Measurements from ENCODE around the gene KRTAP5-6.
"Not testable (repeated sequence)": the region's sequence is repeated elsewhere in the genome, so short reads cannot be mapped to it uniquely, and the experiment has no call there.

KRTAP5-6 gene

GRCh38 chr11:1670457-1670856 lies 26.5 kb upstream of the KRTAP5-6 start:
- H3K9me3 ChIP-seq (ENCODE audit: control extremely low read depth in 1 of 5, control insufficient read depth in 4 of 5, insufficient read depth in 2 of 5, low read depth in 1 of 5, low read length in 4 of 5); POLR2A ChIA-PET; H3K27ac ChIP-seq (ENCODE audit: insufficient read depth in 1 of 2, low read depth in 1 of 2, low read length in 2 of 2, poor library complexity in 1 of 2, severe bottlenecking in 2 of 2); H3K36me3 ChIP-seq (ENCODE audit: control insufficient read depth in 4 of 4, insufficient read depth in 4 of 4, low read length in 3 of 4); H3K4me3 ChIP-seq (ENCODE audit: control insufficient read depth in 1 of 7, extremely low read depth in 1 of 7, insufficient read depth in 4 of 7, low read depth in 2 of 7, low read length in 6 of 7): not testable (repeated sequence)
- Histone ChIP-seq H3K27me3 (replicated peaks in 2 of 5; ENCODE audit: control insufficient read depth in 4 of 5, insufficient read depth in 5 of 5, low read length in 4 of 5) (peaks cover 0 to 55% (median 26%) of the 10 kb centered on the region in 5 experiments), H3K4me1 (ENCODE audit: control extremely low read depth in 1 of 4, control insufficient read depth in 4 of 4, insufficient read depth in 4 of 4, low read length in 3 of 4) (peaks cover 0 to 12% (median 4%) of the 10 kb centered on the region in 4 experiments)
- DNase-seq: peak in 1 of 3 donors; percentile 39
- WGBS (ENCODE audit: insufficient coverage): no CpG with 5 or more reads among the region's 1 CpG
- CTCF ChIA-PET: interaction anchor here (1.6 kb wide), 1 partner anchor 23 kb away, joined by 6 read pairs; no protein-coding TSS in a partner anchor

GRCh38 chr11:1670905-1671371 lies 26.1 kb upstream of the KRTAP5-6 start:
- H3K27ac ChIP-seq (ENCODE audit: insufficient read depth in 1 of 2, low read depth in 1 of 2, low read length in 2 of 2, poor library complexity in 1 of 2, severe bottlenecking in 2 of 2): no peak overlapping the region
- H3K36me3 ChIP-seq (ENCODE audit: control insufficient read depth in 4 of 4, insufficient read depth in 4 of 4, low read length in 3 of 4): no peaks in the 10 kb centered on the region
- no peak for DNase-seq
- POLR2A ChIA-PET: no interaction called here
- peaks cover 0 to 57% (median 27%) of the 10 kb centered on the region in 5 experiments for H3K27me3 ChIP-seq (replicated peaks in 2 of 5; ENCODE audit: control insufficient read depth in 4 of 5, insufficient read depth in 5 of 5, low read length in 4 of 5)
- H3K4me1 ChIP-seq (ENCODE audit: control extremely low read depth in 1 of 4, control insufficient read depth in 4 of 4, insufficient read depth in 4 of 4, low read length in 3 of 4): peaks cover 0 to 12% (median 4%) of the 10 kb centered on the region in 4 experiments
- no peaks in the 10 kb centered on the region for H3K9me3 ChIP-seq (ENCODE audit: control extremely low read depth in 1 of 5, control insufficient read depth in 4 of 5, insufficient read depth in 2 of 5, low read depth in 1 of 5, low read length in 4 of 5)
- no peak overlapping the region for H3K4me3 ChIP-seq (ENCODE audit: control insufficient read depth in 1 of 7, extremely low read depth in 1 of 7, insufficient read depth in 4 of 7, low read depth in 2 of 7, low read length in 6 of 7)
- CTCF ChIA-PET: interaction anchor here (1.0 kb wide), 1 partner anchor 19 kb away, joined by 3 read pairs; no protein-coding TSS in a partner anchor
- 92% methylated on average over 5 of the region's 11 CpGs for WGBS (ENCODE audit: insufficient coverage)

- no peak for DNase-seq
- peaks cover 0 to 12% (median 4%) of the 10 kb centered on the region in 4 experiments for H3K4me1 ChIP-seq (ENCODE audit: control extremely low read depth in 1 of 4, control insufficient read depth in 4 of 4, insufficient read depth in 4 of 4, low read length in 3 of 4)
- POLR2A ChIA-PET: no interaction called here
- peaks cover 0 to 59% (median 27%) of the 10 kb centered on the region in 5 experiments for H3K27me3 ChIP-seq (replicated peaks in 2 of 5; ENCODE audit: control insufficient read depth in 4 of 5, insufficient read depth in 5 of 5, low read length in 4 of 5)
- H3K27ac ChIP-seq (ENCODE audit: insufficient read depth in 1 of 2, low read depth in 1 of 2, low read length in 2 of 2, poor library complexity in 1 of 2, severe bottlenecking in 2 of 2): no peak overlapping the region
- CTCF ChIA-PET: interaction anchor here (1.0 kb wide), 1 partner anchor 20 kb away, joined by 3 read pairs; no protein-coding TSS in a partner anchor
- H3K9me3 ChIP-seq (ENCODE audit: control extremely low read depth in 1 of 5, control insufficient read depth in 4 of 5, insufficient read depth in 2 of 5, low read depth in 1 of 5, low read length in 4 of 5): no peaks in the 10 kb centered on the region
- no peak overlapping the region for H3K4me3 ChIP-seq (ENCODE audit: control insufficient read depth in 1 of 7, extremely low read depth in 1 of 7, insufficient read depth in 4 of 7, low read depth in 2 of 7, low read length in 6 of 7)
- 75% methylated on average over 11 of the region's 11 CpGs for WGBS (ENCODE audit: insufficient coverage)
- no peaks in the 10 kb centered on the region for H3K36me3 ChIP-seq (ENCODE audit: control insufficient read depth in 4 of 4, insufficient read depth in 4 of 4, low read length in 3 of 4)
Measured at GRCh38 chr11:1671658-1672057, 25.3 kb upstream of the KRTAP5-6 start.

- CTCF ChIA-PET: interaction anchor here (1.0 to 1.3 kb wide), 3 partner anchors 19 to 23 kb away, joined by 3 to 4 read pairs (median 3); no protein-coding TSS in a partner anchor
- peaks cover 0 to 57% (median 27%) of the 10 kb centered on the region in 5 experiments for H3K27me3 ChIP-seq (replicated peaks in 2 of 5; ENCODE audit: control insufficient read depth in 4 of 5, insufficient read depth in 5 of 5, low read length in 4 of 5)
- H3K4me1 ChIP-seq (ENCODE audit: control extremely low read depth in 1 of 4, control insufficient read depth in 4 of 4, insufficient read depth in 4 of 4, low read length in 3 of 4): peaks cover 0 to 12% (median 4%) of the 10 kb centered on the region in 4 experiments
- POLR2A ChIA-PET: no interaction called here
- no peak for DNase-seq
- H3K9me3 ChIP-seq (ENCODE audit: control extremely low read depth in 1 of 5, control insufficient read depth in 4 of 5, insufficient read depth in 2 of 5, low read depth in 1 of 5, low read length in 4 of 5): no peaks in the 10 kb centered on the region
- no peak overlapping the region for H3K27ac ChIP-seq (ENCODE audit: insufficient read depth in 1 of 2, low read depth in 1 of 2, low read length in 2 of 2, poor library complexity in 1 of 2, severe bottlenecking in 2 of 2)
- no peaks in the 10 kb centered on the region for H3K36me3 ChIP-seq (ENCODE audit: control insufficient read depth in 4 of 4, insufficient read depth in 4 of 4, low read length in 3 of 4)
- 90% methylated on average over 14 of the region's 15 CpGs for WGBS (ENCODE audit: insufficient coverage)
- no peak overlapping the region for H3K4me3 ChIP-seq (ENCODE audit: control insufficient read depth in 1 of 7, extremely low read depth in 1 of 7, insufficient read depth in 4 of 7, low read depth in 2 of 7, low read length in 6 of 7)
Measured at GRCh38 chr11:1672613-1673350, 24.2 kb upstream of the KRTAP5-6 start.

GRCh38 chr11:1673446-1674172 lies 23.4 kb upstream of the KRTAP5-6 start:
- ChIA-PET CTCF (interaction anchor here (1.0 to 1.3 kb wide), 3 partner anchors 19 to 24 kb away, joined by 3 to 4 read pairs (median 3); no protein-coding TSS in a partner anchor), POLR2A (interaction anchor here (0.5 kb wide), 1 partner anchor 889 kb away, joined by 3 read pairs; no protein-coding TSS in a partner anchor)
- Histone ChIP-seq H3K9me3 (ENCODE audit: control extremely low read depth in 1 of 5, control insufficient read depth in 4 of 5, insufficient read depth in 2 of 5, low read depth in 1 of 5, low read length in 4 of 5) (no peaks in the 10 kb centered on the region), H3K4me1 (ENCODE audit: control extremely low read depth in 1 of 4, control insufficient read depth in 4 of 4, insufficient read depth in 4 of 4, low read length in 3 of 4) (peaks cover 0 to 12% (median 4%) of the 10 kb centered on the region in 4 experiments), H3K4me3 (ENCODE audit: control insufficient read depth in 1 of 7, extremely low read depth in 1 of 7, insufficient read depth in 4 of 7, low read depth in 2 of 7, low read length in 6 of 7) (no peak overlapping the region), H3K27me3 (replicated peaks in 2 of 5; ENCODE audit: control insufficient read depth in 4 of 5, insufficient read depth in 5 of 5, low read length in 4 of 5) (peaks cover 0 to 50% (median 27%) of the 10 kb centered on the region in 5 experiments), H3K27ac (ENCODE audit: insufficient read depth in 1 of 2, low read depth in 1 of 2, low read length in 2 of 2, poor library complexity in 1 of 2, severe bottlenecking in 2 of 2) (no peak overlapping the region), H3K36me3 (ENCODE audit: control insufficient read depth in 4 of 4, insufficient read depth in 4 of 4, low read length in 3 of 4) (no peaks in the 10 kb centered on the region)
- 60% methylated on average over 5 of the region's 11 CpGs for WGBS (ENCODE audit: insufficient coverage)
- DNase-seq: no peak

- CTCF ChIA-PET: interaction anchor here (1.4 kb wide), 1 partner anchor 19 kb away, joined by 6 read pairs; no protein-coding TSS in a partner anchor
- no peaks in the 10 kb centered on the region for H3K36me3 ChIP-seq (ENCODE audit: control insufficient read depth in 4 of 4, insufficient read depth in 4 of 4, low read length in 3 of 4)
- no peak for DNase-seq
- WGBS (ENCODE audit: insufficient coverage): 90% methylated on average over 18 of the region's 21 CpGs
- peaks cover 0 to 43% (median 24%) of the 10 kb centered on the region in 5 experiments for H3K27me3 ChIP-seq (replicated peaks in 2 of 5; ENCODE audit: control insufficient read depth in 4 of 5, insufficient read depth in 5 of 5, low read length in 4 of 5)
- no peaks in the 10 kb centered on the region for H3K9me3 ChIP-seq (ENCODE audit: control extremely low read depth in 1 of 5, control insufficient read depth in 4 of 5, insufficient read depth in 2 of 5, low read depth in 1 of 5, low read length in 4 of 5)
- peaks cover 0 to 6% (median 1%) of the 10 kb centered on the region in 4 experiments for H3K4me1 ChIP-seq (ENCODE audit: control extremely low read depth in 1 of 4, control insufficient read depth in 4 of 4, insufficient read depth in 4 of 4, low read length in 3 of 4)
- POLR2A ChIA-PET: no interaction called here
- no peak overlapping the region for H3K4me3 ChIP-seq (ENCODE audit: control insufficient read depth in 1 of 7, extremely low read depth in 1 of 7, insufficient read depth in 4 of 7, low read depth in 2 of 7, low read length in 6 of 7)
- H3K27ac ChIP-seq (ENCODE audit: insufficient read depth in 1 of 2, low read depth in 1 of 2, low read length in 2 of 2, poor library complexity in 1 of 2, severe bottlenecking in 2 of 2): no peak overlapping the region
Measured at GRCh38 chr11:1674173-1675131, 22.5 kb upstream of the KRTAP5-6 start.

Measured in common myeloid progenitor, CD34-positive (primary cell).